ENCODE measurements around the gene NOLC1. TPM values are rescaled to one million over a fixed set of nuclear protein-coding genes. Genes with fewer than 3 reads are reported as not detected.

NOLC1 gene
- total RNA-seq, 4 donors from 2014 or later: 38.6 to 90.6 (median 83.4) TPM

- no peak for TF ChIP-seq CTCF (IDR thresholded peaks at IDR 0.05)
- TF ChIP-seq POLR2A (IDR thresholded peaks at IDR 0.05): no peak
- Histone ChIP-seq H3K4me1 (peaks cover 0 to 7% (median 0%) of the 10 kb centered on the region in 3 donors), H3K36me3 (no peaks in the 10 kb centered on the region), H3K9me3 (no peaks in the 10 kb centered on the region), H3K4me3 (no peak overlapping the region), H3K27ac (no peak overlapping the region), H3K27me3 (no peaks in the 10 kb centered on the region)
- no peak for DNase-seq
- intact Hi-C loops (cut with DNase I): no loop called here
- WGBS, 2 donors: 84 to 89% methylated on average over 3 of the region's 3 CpGs
Measured at GRCh38 chr10:102211615-102212299, 59.6 kb downstream of the NOLC1 start.

Other genes starting within 250 kb of the NOLC1 start
- gene ARMH3, start 96.2 kb upstream of the NOLC1 start, total RNA-seq: 10 to 100 TPM; 13.3 to 17.2 (median 16.1) TPM
- gene HPS6, start 87.0 kb upstream of the NOLC1 start, total RNA-seq: 10 to 100 TPM; 22.7 to 29.4 (median 23.3) TPM
- gene LDB1, start 32.0 kb upstream of the NOLC1 start, total RNA-seq: 10 to 100 TPM; 26.2 to 54.0 (median 27.3) TPM
- gene PPRC1, start 19.3 kb upstream of the NOLC1 start, total RNA-seq: 10 to 100 TPM; 10.5 to 29.9 (median 27.2) TPM
- not detected for gene ELOVL3, start 73.9 kb downstream of the NOLC1 start, total RNA-seq
- gene PITX3, start 89.1 kb downstream of the NOLC1 start, total RNA-seq: not detected
- 10 to 100 TPM; 22.5 to 39.0 (median 28.6) TPM for gene GBF1, start 93.1 kb downstream of the NOLC1 start, total RNA-seq
- 10 to 100 TPM; 10.7 to 20.2 (median 15.6) TPM for gene NFKB2, start 243.3 kb downstream of the NOLC1 start, total RNA-seq